Activated CD4-positive, alpha-beta T cell treated with anti-CD3 and anti-CD28 coated beads for 36 hours (primary cell): ENCODE measurements around the gene KIAA0232. TPM values are rescaled to one million over a fixed set of nuclear protein-coding genes. Genes with fewer than 3 reads are reported as not detected.
A peak's percentile ranks its signal among the peaks of the same experiment; 100 is the strongest.
"Not testable (repeated sequence)": the region's sequence is repeated elsewhere in the genome, so short reads cannot be mapped to it uniquely, and the experiment has no call there.

Source experiments
- ATAC-seq: fragments of 200-7000 bp; cut with Tn5 transposase; one replicate; pipeline ENCODE4 v1.10.0; 2021; ENCODE audit warnings: mild to moderate bottlenecking, moderate library complexity
- CTCF ChIA-PET: fragments of 350-600 bp; sonication (Branson Sonifier 250); formaldehyde crosslinking; loops from one replicate; lab custom pipeline; 2021; ENCODE audit warnings: antibody characterized with exemption; lab: Charles Lee
- POLR2A ChIA-PET: fragments of 350-600 bp; sonication (Branson Sonifier 250); formaldehyde crosslinking; loops from one replicate; lab custom pipeline; 2021; ENCODE audit warnings: antibody characterized with exemption, inconsistent platforms; lab: Charles Lee
- DNase-seq: peaks from one replicate; pipeline ENCODE4 v3.0.0-alpha.2; 2020
- H3K27ac Mint-ChIP-seq: one replicate; pipeline ENCODE4 v1.8.0; 2021; ENCODE audit warnings: mixed read lengths
- H3K27me3 Mint-ChIP-seq: one replicate; pipeline ENCODE4 v1.8.0; 2021; ENCODE audit warnings: mixed read lengths
- H3K36me3 Mint-ChIP-seq: one replicate; pipeline ENCODE4 v1.8.0; 2021; ENCODE audit warnings: low read depth, mixed read lengths
- H3K4me1 Mint-ChIP-seq: one replicate; pipeline ENCODE4 v1.8.0; 2021; ENCODE audit warnings: mixed read lengths
- H3K4me3 Mint-ChIP-seq: one replicate; pipeline ENCODE4 v1.8.0; 2021; ENCODE audit warnings: mild to moderate bottlenecking, moderate library complexity, mixed read lengths
- H3K9me3 Mint-ChIP-seq: one replicate; pipeline ENCODE4 v1.8.0; 2021; ENCODE audit warnings: low read depth, mixed read lengths
- intact Hi-C, 2 experiments: fragments of 100-400 bp; cut with DNase I in 1 of 2; cut with micrococcal nuclease in 1 of 2; formaldehyde crosslinking; loops; one replicate each; pipeline versions ENCODE4 v1.14.2 to v1.15.1; 2022 to 2024; cut with DNase I, micrococcal nuclease
- total RNA-seq, 2 experiments: library from RNA; stranded (reverse); gene quantifications; one replicate each; pipeline ENCODE4 v1.2.3, GENCODE V29; 2021

KIAA0232 gene
- total RNA-seq, 2 experiments from 2014 or later: 9.4 to 13.1 TPM

- DNase-seq (no peak), ATAC-seq (no peak)
- H3K4me1 Mint-ChIP-seq: peaks cover 55% of the 10 kb centered on the region
- H3K9me3 Mint-ChIP-seq: peaks cover 6% of the 10 kb centered on the region
- peaks cover 38% of the 10 kb centered on the region for H3K36me3 Mint-ChIP-seq
- no peaks in the 10 kb centered on the region for H3K27me3 Mint-ChIP-seq
- CTCF ChIA-PET: interaction anchor here (1.0 to 1.5 kb wide), 3 partner anchors 8 to 78 kb away, joined by 3 to 8 read pairs (median 4); no protein-coding TSS in a partner anchor
- intact Hi-C loops: no loop called here
- POLR2A ChIA-PET: no interaction called here
- H3K4me3 Mint-ChIP-seq: no peak overlapping the region
- H3K27ac Mint-ChIP-seq: no peak overlapping the region
Measured at GRCh38 chr4:6795821-6796220, 13.3 kb downstream of the KIAA0232 start.

GRCh38 chr4:6797368-6797767, 14.8 kb downstream of the KIAA0232 start:
- intact Hi-C loops, H3K27ac Mint-ChIP-seq, ATAC-seq, POLR2A ChIA-PET, H3K27me3 Mint-ChIP-seq, H3K4me3 Mint-ChIP-seq, H3K9me3 Mint-ChIP-seq, DNase-seq: not testable (repeated sequence)
- Mint-ChIP-seq H3K36me3 (peaks cover 29% of the 10 kb centered on the region), H3K4me1 (peaks cover 49% of the 10 kb centered on the region)
- CTCF ChIA-PET: interaction anchor here (0.5 to 1.0 kb wide), 4 partner anchors 9 to 223 kb away, joined by 3 to 4 read pairs (median 3); no protein-coding TSS in a partner anchor

GRCh38 chr4:6799091-6799490, 16.6 kb downstream of the KIAA0232 start:
- no peak for DNase-seq
- H3K27ac Mint-ChIP-seq: peak overlapping the region; percentile 15
- ChIA-PET CTCF (no interaction called here), POLR2A (no interaction called here)
- peaks cover 38% of the 10 kb centered on the region for H3K4me1 Mint-ChIP-seq
- peaks cover 27% of the 10 kb centered on the region for H3K36me3 Mint-ChIP-seq
- H3K27me3 Mint-ChIP-seq: no peaks in the 10 kb centered on the region
- H3K4me3 Mint-ChIP-seq: no peak overlapping the region
- H3K9me3 Mint-ChIP-seq: no peaks in the 10 kb centered on the region
- intact Hi-C loops: no loop called here
- no peak for ATAC-seq

- intact Hi-C loops: no loop called here
- CTCF ChIA-PET: no interaction called here
- POLR2A ChIA-PET: no interaction called here
- H3K9me3 Mint-ChIP-seq: no peaks in the 10 kb centered on the region
- no peak overlapping the region for H3K4me3 Mint-ChIP-seq
- DNase-seq (no peak), ATAC-seq (no peak)
- H3K4me1 Mint-ChIP-seq: peaks cover 33% of the 10 kb centered on the region
- no peaks in the 10 kb centered on the region for H3K27me3 Mint-ChIP-seq
- peaks cover 13% of the 10 kb centered on the region for H3K36me3 Mint-ChIP-seq
- no peak overlapping the region for H3K27ac Mint-ChIP-seq
Measured at GRCh38 chr4:6802025-6802424, 19.5 kb downstream of the KIAA0232 start.

- Mint-ChIP-seq H3K4me1 (peaks cover 33% of the 10 kb centered on the region), H3K27me3 (no peaks in the 10 kb centered on the region), H3K36me3 (peaks cover 12% of the 10 kb centered on the region), H3K9me3 (no peaks in the 10 kb centered on the region), H3K27ac (no peak overlapping the region), H3K4me3 (no peak overlapping the region)
- ChIA-PET POLR2A (no interaction called here), CTCF (interaction anchor here (0.8 to 0.9 kb wide), 2 partner anchors 9 to 13 kb away, joined by 3 to 4 read pairs; no protein-coding TSS in a partner anchor)
- intact Hi-C loops: no loop called here
- ATAC-seq: peak; percentile 53
- no peak for DNase-seq
Measured at GRCh38 chr4:6802626-6803025, 20.1 kb downstream of the KIAA0232 start.

- ChIA-PET CTCF (interaction anchor here (0.8 to 1.0 kb wide), 3 partner anchors 8 to 12 kb away, joined by 3 to 4 read pairs (median 4); no protein-coding TSS in a partner anchor), POLR2A (no interaction called here)
- no peak for DNase-seq
- intact Hi-C loops: no loop called here
- no peaks in the 10 kb centered on the region for H3K9me3 Mint-ChIP-seq
- no peak overlapping the region for H3K27ac Mint-ChIP-seq
- H3K4me1 Mint-ChIP-seq: peaks cover 33% of the 10 kb centered on the region
- no peak overlapping the region for H3K4me3 Mint-ChIP-seq
- H3K27me3 Mint-ChIP-seq: no peaks in the 10 kb centered on the region
- H3K36me3 Mint-ChIP-seq: peaks cover 12% of the 10 kb centered on the region
- ATAC-seq: no peak
Measured at GRCh38 chr4:6803246-6803645, 20.7 kb downstream of the KIAA0232 start.

GRCh38 chr4:6804082-6804752, 21.7 kb downstream of the KIAA0232 start:
- Mint-ChIP-seq H3K36me3 (peaks cover 8% of the 10 kb centered on the region), H3K4me1 (peaks cover 24% of the 10 kb centered on the region), H3K9me3 (no peaks in the 10 kb centered on the region), H3K27me3 (no peaks in the 10 kb centered on the region), H3K4me3 (no peak overlapping the region), H3K27ac (no peak overlapping the region)
- intact Hi-C loops: no loop called here
- ChIA-PET CTCF (interaction anchor here (1.0 kb wide), 1 partner anchor 9 kb away, joined by 4 read pairs; no protein-coding TSS in a partner anchor), POLR2A (no interaction called here)
- DNase-seq (no peak), ATAC-seq (no peak)

- Mint-ChIP-seq H3K4me3 (no peak overlapping the region), H3K27me3 (no peaks in the 10 kb centered on the region), H3K36me3 (peaks cover 6% of the 10 kb centered on the region), H3K27ac (no peak overlapping the region), H3K9me3 (peaks cover 1% of the 10 kb centered on the region), H3K4me1 (peaks cover 20% of the 10 kb centered on the region)
- CTCF ChIA-PET: interaction anchor here (1.2 kb wide), 1 partner anchor 67 kb away, joined by 5 read pairs; no protein-coding TSS in a partner anchor
- intact Hi-C loops: no loop called here
- ATAC-seq (no peak), DNase-seq (no peak)
- POLR2A ChIA-PET: interaction anchor here (0.7 kb wide), 1 partner anchor 34 kb away, joined by 3 read pairs; no protein-coding TSS in a partner anchor
Measured at GRCh38 chr4:6806924-6807626, 24.5 kb downstream of the KIAA0232 start.

GRCh38 chr4:6808259-6808658, 25.7 kb downstream of the KIAA0232 start:
- Mint-ChIP-seq H3K4me3 (no peak overlapping the region), H3K9me3 (peaks cover 1% of the 10 kb centered on the region), H3K27ac (no peak overlapping the region), H3K27me3 (no peaks in the 10 kb centered on the region), H3K36me3 (peaks cover 5% of the 10 kb centered on the region), H3K4me1 (peaks cover 14% of the 10 kb centered on the region)
- ATAC-seq: no peak
- intact Hi-C loops: no loop called here
- DNase-seq: no peak
- ChIA-PET CTCF (no interaction called here), POLR2A (no interaction called here)

- Mint-ChIP-seq H3K27ac (no peak overlapping the region), H3K27me3 (no peaks in the 10 kb centered on the region), H3K36me3 (peaks cover 16% of the 10 kb centered on the region), H3K4me1 (peaks cover 6% of the 10 kb centered on the region), H3K9me3 (peaks cover 1% of the 10 kb centered on the region), H3K4me3 (no peak overlapping the region)
- intact Hi-C loops: no loop called here
- POLR2A ChIA-PET: no interaction called here
- DNase-seq: no peak
- CTCF ChIA-PET: no interaction called here
- ATAC-seq: no peak
Measured at GRCh38 chr4:6811165-6811564, 28.6 kb downstream of the KIAA0232 start.

GRCh38 chr4:6812766-6813165, 30.2 kb downstream of the KIAA0232 start:
- ATAC-seq: no peak

More at GRCh38 chr4:6812766-6813165, 30.2 kb downstream of the KIAA0232 start:
- DNase-seq: no peak
- H3K27me3 Mint-ChIP-seq: no peaks in the 10 kb centered on the region
- ChIA-PET CTCF (no interaction called here), POLR2A (no interaction called here)
- H3K4me3 Mint-ChIP-seq: no peak overlapping the region
- H3K9me3 Mint-ChIP-seq: peaks cover 4% of the 10 kb centered on the region
- intact Hi-C loops: no loop called here
- H3K36me3 Mint-ChIP-seq: peaks cover 24% of the 10 kb centered on the region
- H3K4me1 Mint-ChIP-seq: peaks cover 8% of the 10 kb centered on the region
- H3K27ac Mint-ChIP-seq: no peak overlapping the region
